Measurements from ENCODE around the gene FAM50A.

Gene FAM50A

GRCh38 chrX:154481911-154482601, 38.1 kb downstream of the FAM50A start:
- TF ChIP-seq TAF1 (IDR thresholded peaks at IDR 0.05; ENCODE audit: borderline replicate concordance, insufficient read depth, low read length) = no peak
- no peak for TF ChIP-seq POLR2AphosphoS5 (IDR thresholded peaks at IDR 0.05; ENCODE audit: low read depth, low read length)
- TF ChIP-seq FOXP2 (optimal IDR thresholded peaks at IDR 0.05; ENCODE audit: borderline replicate concordance, extremely low read depth, extremely low read length, insufficient read depth) = no peak
- no peak for TF ChIP-seq REST (IDR thresholded peaks at IDR 0.05; ENCODE audit: insufficient read depth in 1 of 2, low read depth in 2 of 2, low read length in 2 of 2)
- no peak for TF ChIP-seq SIN3A (IDR thresholded peaks at IDR 0.05; ENCODE audit: borderline replicate concordance, insufficient read depth, low read length)

- TF ChIP-seq POLR2AphosphoS5 (IDR thresholded peaks at IDR 0.05; ENCODE audit: low read depth, low read length) = no peak
- no peak for TF ChIP-seq TAF1 (IDR thresholded peaks at IDR 0.05; ENCODE audit: borderline replicate concordance, insufficient read depth, low read length)
- no peak for TF ChIP-seq REST (IDR thresholded peaks at IDR 0.05; ENCODE audit: insufficient read depth in 1 of 2, low read depth in 2 of 2, low read length in 2 of 2)
- TF ChIP-seq SIN3A (IDR thresholded peaks at IDR 0.05; ENCODE audit: borderline replicate concordance, insufficient read depth, low read length) = no peak
- TF ChIP-seq FOXP2 (optimal IDR thresholded peaks at IDR 0.05; ENCODE audit: borderline replicate concordance, extremely low read depth, extremely low read length, insufficient read depth) = no peak
Measured at GRCh38 chrX:154482786-154483185, 38.8 kb downstream of the FAM50A start.

GRCh38 chrX:154483325-154483724, 39.4 kb downstream of the FAM50A start:
- TF ChIP-seq REST (IDR thresholded peaks at IDR 0.05; ENCODE audit: insufficient read depth in 1 of 2, low read depth in 2 of 2, low read length in 2 of 2) = no peak

GRCh38 chrX:154484255-154485149, 40.6 kb downstream of the FAM50A start:
- TF ChIP-seq SIN3A (IDR thresholded peaks at IDR 0.05; ENCODE audit: borderline replicate concordance, insufficient read depth, low read length) (no peak), FOXP2 (optimal IDR thresholded peaks at IDR 0.05; ENCODE audit: borderline replicate concordance, extremely low read depth, extremely low read length, insufficient read depth) (no peak), TAF1 (IDR thresholded peaks at IDR 0.05; ENCODE audit: borderline replicate concordance, insufficient read depth, low read length) (no peak), POLR2AphosphoS5 (IDR thresholded peaks at IDR 0.05; ENCODE audit: low read depth, low read length) (no peak), REST (IDR thresholded peaks at IDR 0.05; ENCODE audit: insufficient read depth in 1 of 2, low read depth in 2 of 2, low read length in 2 of 2) (no peak)
